A673 (cell line): Measurements from ENCODE around the gene NPB. TPM values are rescaled to one million over a fixed set of nuclear protein-coding genes. Genes with fewer than 3 reads are reported as not detected.

Experiments
- BruUV-seq: library from RNA; stranded (reverse); fragments of 400-500 nt; replicated peaks from 2 replicates; lab custom pipeline; 2021; lab: Mats Ljungman, UMichigan
- CTCF ChIA-PET: fragments of 300-600 bp; sonication (Branson Sonifier 250); formaldehyde crosslinking; loops from one replicate; lab custom pipeline; 2022; ENCODE audit warnings: antibody characterized with exemption; lab: Charles Lee
- POLR2A ChIA-PET: fragments of 300-600 bp; sonication (Branson Sonifier 250); formaldehyde crosslinking; loops from one replicate; lab custom pipeline; 2022; ENCODE audit warnings: antibody characterized with exemption; ENCODE audit not compliant: low non-redundant PET; lab: Charles Lee
- DNase-seq: peaks from one replicate; pipeline ENCODE4 v3.0.0-alpha.2; 2015; ENCODE audit warnings: low spot score
- H3K27ac ChIP-seq: fragments of 200-600 bp; sonication (generic); 2 replicates; pipeline ENCODE4 v1.5.1; 2016; ENCODE audit warnings: mixed run types, low read depth, mild to moderate bottlenecking, mixed read lengths, antibody characterized with exemption, low read length; ENCODE audit not compliant: poor library complexity, severe bottlenecking
- H3K27me3 ChIP-seq: fragments of 200-600 bp; sonication (generic); replicated peaks from 2 replicates; pipeline ENCODE4 v1.6.1; 2017; ENCODE audit warnings: mixed run types, low read depth, mild to moderate bottlenecking, mixed read lengths, antibody characterized with exemption, low read length; ENCODE audit not compliant: insufficient read depth, poor library complexity
- H3K36me3 ChIP-seq: fragments of 200-600 bp; sonication (generic); 2 replicates; pipeline ENCODE4 v1.6.1; 2016; ENCODE audit warnings: mixed run types, mild to moderate bottlenecking, mixed read lengths, antibody characterized with exemption, low read length; ENCODE audit not compliant: insufficient read depth, poor library complexity, severe bottlenecking
- H3K4me1 ChIP-seq: fragments of 200-600 bp; sonication (generic); 2 replicates; pipeline ENCODE4 v1.6.1; 2017; ENCODE audit warnings: mixed run types, mild to moderate bottlenecking, mixed read lengths, antibody characterized with exemption, low read length; ENCODE audit not compliant: insufficient read depth, poor library complexity, severe bottlenecking
- H3K4me3 ChIP-seq: fragments of 200-600 bp; sonication (generic); 2 replicates; pipeline ENCODE4 v1.5.1; 2016; ENCODE audit warnings: low read depth, mixed run types, mild to moderate bottlenecking, mixed read lengths, low read length; ENCODE audit not compliant: poor library complexity, severe bottlenecking
- H3K9me3 ChIP-seq: fragments of 200-600 bp; sonication (generic); 2 replicates; pipeline ENCODE4 v1.6.1; 2016; ENCODE audit warnings: mixed run types, low read depth, mild to moderate bottlenecking, mixed read lengths, antibody characterized with exemption, low read length; ENCODE audit not compliant: poor library complexity, severe bottlenecking
- EZH2 ChIP-seq: fragments of 200-600 bp; sonication (generic); IDR thresholded peaks from 2 replicates; pipeline ENCODE4 v1.6.1; 2017; ENCODE audit warnings: borderline replicate concordance, low read depth, mild to moderate bottlenecking, mixed read lengths, antibody characterized with exemption, low read length; ENCODE audit not compliant: poor library complexity, severe bottlenecking
- intact Hi-C: fragments of 100-400 bp; cut with micrococcal nuclease; formaldehyde crosslinking; loops from one replicate; pipeline ENCODE4 v1.10.0; 2022; ENCODE audit not compliant: unreplicated experiment
- total RNA-seq: library from RNA; stranded (reverse); gene quantifications from 2 replicates; pipeline ENCODE4 v1.2.3, GENCODE V29; 2021
- TF ChIP-seq, protein P1 (sequence below): fragments of 300-800, 200-600 bp; sonication (generic); conservative IDR thresholded peaks from 2 replicates; pipeline ENCODE4 v1.5.1; 2017; ENCODE audit warnings: low read depth, mild to moderate bottlenecking, antibody characterized with exemption, low read length, moderate library complexity, mixed read lengths

NPB gene
- total RNA-seq, 1 experiment from 2014 or later, result 0.75 TPM

- CTCF ChIA-PET, result no interaction called here
- no peak for TF ChIP-seq EZH2
- TF ChIP-seq, protein P1, sequence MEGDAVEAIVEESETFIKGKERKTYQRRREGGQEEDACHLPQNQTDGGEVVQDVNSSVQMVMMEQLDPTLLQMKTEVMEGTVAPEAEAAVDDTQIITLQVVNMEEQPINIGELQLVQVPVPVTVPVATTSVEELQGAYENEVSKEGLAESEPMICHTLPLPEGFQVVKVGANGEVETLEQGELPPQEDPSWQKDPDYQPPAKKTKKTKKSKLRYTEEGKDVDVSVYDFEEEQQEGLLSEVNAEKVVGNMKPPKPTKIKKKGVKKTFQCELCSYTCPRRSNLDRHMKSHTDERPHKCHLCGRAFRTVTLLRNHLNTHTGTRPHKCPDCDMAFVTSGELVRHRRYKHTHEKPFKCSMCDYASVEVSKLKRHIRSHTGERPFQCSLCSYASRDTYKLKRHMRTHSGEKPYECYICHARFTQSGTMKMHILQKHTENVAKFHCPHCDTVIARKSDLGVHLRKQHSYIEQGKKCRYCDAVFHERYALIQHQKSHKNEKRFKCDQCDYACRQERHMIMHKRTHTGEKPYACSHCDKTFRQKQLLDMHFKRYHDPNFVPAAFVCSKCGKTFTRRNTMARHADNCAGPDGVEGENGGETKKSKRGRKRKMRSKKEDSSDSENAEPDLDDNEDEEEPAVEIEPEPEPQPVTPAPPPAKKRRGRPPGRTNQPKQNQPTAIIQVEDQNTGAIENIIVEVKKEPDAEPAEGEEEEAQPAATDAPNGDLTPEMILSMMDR, result no peak
- no peaks in the 10 kb centered on the region for H3K9me3 ChIP-seq
- POLR2A ChIA-PET, result no interaction called here
- H3K4me1 ChIP-seq, result peaks cover 11% of the 10 kb centered on the region
- BruUV-seq, result no TSS peak
- no peaks in the 10 kb centered on the region for H3K27me3 ChIP-seq
- intact Hi-C loops, result no loop called here
- peak overlapping the region; percentile 40 for H3K4me3 ChIP-seq
- DNase-seq, result no peak
- peak overlapping the region; percentile 42 for H3K27ac ChIP-seq
- peaks cover 24% of the 10 kb centered on the region for H3K36me3 ChIP-seq
These were observed 796 bp downstream of the NPB start for GRCh38 chr17:81902653-81903414.

DNA sequence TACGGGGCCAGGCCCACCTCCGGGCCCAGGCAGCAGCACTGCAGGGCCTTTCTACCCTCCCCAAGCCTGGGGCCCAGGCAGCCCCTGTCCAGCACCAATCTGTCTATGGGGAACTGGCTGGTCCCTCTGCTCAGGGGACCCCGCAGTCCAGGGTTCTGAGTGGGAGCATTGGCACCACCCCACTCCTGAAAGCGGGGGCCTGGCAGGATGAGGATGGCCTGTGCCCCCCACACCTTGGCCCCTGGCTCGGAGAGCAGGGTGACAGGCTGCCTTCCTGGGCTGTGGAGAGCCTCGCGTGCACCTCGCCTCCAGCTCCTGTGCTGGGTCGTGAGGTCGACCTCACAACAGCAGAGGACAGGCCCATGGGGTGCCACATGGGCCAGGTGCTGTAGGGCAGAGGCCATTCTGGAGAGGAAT is 1.4 kb downstream of the NPB start:
- intact Hi-C loops, result no loop called here
- H3K4me3 ChIP-seq, result no peak overlapping the region
- peak overlapping the region; percentile 42 for H3K27ac ChIP-seq
- ChIA-PET CTCF (no interaction called here), POLR2A (no interaction called here)
- no peaks in the 10 kb centered on the region for H3K27me3 ChIP-seq
- H3K4me1 ChIP-seq, result peaks cover 11% of the 10 kb centered on the region
- no peak for DNase-seq
- H3K36me3 ChIP-seq, result peaks cover 29% of the 10 kb centered on the region
- no peaks in the 10 kb centered on the region for H3K9me3 ChIP-seq
- TF ChIP-seq EZH2, result no peak
- TF ChIP-seq, protein P1, result no peak
- no TSS peak for BruUV-seq

- DNase-seq, result no peak
- H3K36me3 ChIP-seq, result peaks cover 35% of the 10 kb centered on the region
- no peaks in the 10 kb centered on the region for H3K27me3 ChIP-seq
- POLR2A ChIA-PET, result no interaction called here
- CTCF ChIA-PET, result no interaction called here
- no peak overlapping the region for H3K4me3 ChIP-seq
- TF ChIP-seq EZH2, result no peak
- TF ChIP-seq, protein P1, result no peak
- intact Hi-C loops, result no loop called here
- peaks cover 6% of the 10 kb centered on the region for H3K4me1 ChIP-seq
- no peaks in the 10 kb centered on the region for H3K9me3 ChIP-seq
- no TSS peak for BruUV-seq
- H3K27ac ChIP-seq, result no peak overlapping the region
These were observed 2.0 kb downstream of the NPB start for GRCh38 chr17:81903896-81904599.
